Skeletal muscle satellite cell (primary cell): ENCODE measurements around the gene ZC3H13.

ENCODE experiments used
- H3K27me3 ChIP-seq: 2 replicates; pipeline ENCODE4 v1.7.0; 2013; ENCODE audit warnings: low read length; ENCODE audit not compliant: control insufficient read depth, insufficient read depth
- H3K36me3 ChIP-seq: 2 replicates; pipeline ENCODE4 v1.7.0; 2013; ENCODE audit warnings: mild to moderate bottlenecking, control low read depth, low read length; ENCODE audit not compliant: insufficient read depth
- H3K4me1 ChIP-seq: 2 replicates; pipeline ENCODE4 v1.7.0; 2013; ENCODE audit warnings: low read length; ENCODE audit not compliant: control insufficient read depth, insufficient read depth
- H3K4me2 ChIP-seq: 2 replicates; pipeline ENCODE4 v1.7.0; 2013; ENCODE audit warnings: mild to moderate bottlenecking, low read length
- H3K4me3 ChIP-seq: 2 replicates; pipeline ENCODE4 v1.7.0; 2013; ENCODE audit warnings: low read length
- H3K9ac ChIP-seq: 2 replicates; pipeline ENCODE4 v1.7.0; 2013; ENCODE audit warnings: mild to moderate bottlenecking, low read depth, low read length, moderate library complexity
- H3K9me3 ChIP-seq: replicated peaks from 2 replicates; pipeline ENCODE4 v1.7.0; 2013; ENCODE audit warnings: mild to moderate bottlenecking, control low read depth, low read length

Gene ZC3H13

GRCh38 chr13:45951166-45951565, 101.4 kb downstream of the ZC3H13 start:
- no peaks in the 10 kb centered on the region for H3K9me3 ChIP-seq
- no peaks in the 10 kb centered on the region for H3K27me3 ChIP-seq
- peaks cover 5% of the 10 kb centered on the region for H3K36me3 ChIP-seq
- H3K4me3 ChIP-seq: no peak overlapping the region
- no peak overlapping the region for H3K9ac ChIP-seq
- H3K4me1 ChIP-seq: no peaks in the 10 kb centered on the region
- no peak overlapping the region for H3K4me2 ChIP-seq

- no peaks in the 10 kb centered on the region for H3K9me3 ChIP-seq
- no peaks in the 10 kb centered on the region for H3K4me1 ChIP-seq
- no peak overlapping the region for H3K4me2 ChIP-seq
- H3K9ac ChIP-seq: no peak overlapping the region
- H3K27me3 ChIP-seq: no peaks in the 10 kb centered on the region
- no peaks in the 10 kb centered on the region for H3K36me3 ChIP-seq
- no peak overlapping the region for H3K4me3 ChIP-seq
Observed at GRCh38 chr13:45950386-45951000, 102.1 kb downstream of the ZC3H13 start.

- H3K27me3 ChIP-seq: peaks cover 4% of the 10 kb centered on the region
- no peak overlapping the region for H3K4me3 ChIP-seq
- no peak overlapping the region for H3K4me2 ChIP-seq
- H3K9me3 ChIP-seq: no peaks in the 10 kb centered on the region
- no peaks in the 10 kb centered on the region for H3K36me3 ChIP-seq
- no peaks in the 10 kb centered on the region for H3K4me1 ChIP-seq
- H3K9ac ChIP-seq: no peak overlapping the region
Observed at GRCh38 chr13:45949161-45949560, 103.4 kb downstream of the ZC3H13 start.

GRCh38 chr13:45943965-45944364, 108.6 kb downstream of the ZC3H13 start:
- Histone ChIP-seq H3K4me2 (no peak overlapping the region), H3K27me3 (peaks cover 28% of the 10 kb centered on the region), H3K4me1 (no peaks in the 10 kb centered on the region), H3K9me3 (no peaks in the 10 kb centered on the region), H3K9ac (no peak overlapping the region), H3K4me3 (no peak overlapping the region), H3K36me3 (no peaks in the 10 kb centered on the region)

- no peak overlapping the region for H3K4me3 ChIP-seq
- H3K27me3 ChIP-seq: peaks cover 28% of the 10 kb centered on the region
- no peaks in the 10 kb centered on the region for H3K4me1 ChIP-seq
- no peak overlapping the region for H3K9ac ChIP-seq
- no peaks in the 10 kb centered on the region for H3K36me3 ChIP-seq
- H3K4me2 ChIP-seq: no peak overlapping the region
- H3K9me3 ChIP-seq: no peaks in the 10 kb centered on the region
Observed at GRCh38 chr13:45943120-45943519, 109.4 kb downstream of the ZC3H13 start.

- no peak overlapping the region for H3K9ac ChIP-seq
- H3K27me3 ChIP-seq: peaks cover 42% of the 10 kb centered on the region
- no peak overlapping the region for H3K4me2 ChIP-seq
- H3K4me1 ChIP-seq: no peaks in the 10 kb centered on the region
- H3K9me3 ChIP-seq: no peaks in the 10 kb centered on the region
- no peak overlapping the region for H3K4me3 ChIP-seq
- H3K36me3 ChIP-seq: no peaks in the 10 kb centered on the region
Observed at GRCh38 chr13:45941261-45941660, 111.3 kb downstream of the ZC3H13 start.

GRCh38 chr13:45940061-45940460, 112.5 kb downstream of the ZC3H13 start:
- Histone ChIP-seq H3K36me3 (no peaks in the 10 kb centered on the region), H3K4me1 (no peaks in the 10 kb centered on the region), H3K9ac (no peak overlapping the region), H3K27me3 (peaks cover 54% of the 10 kb centered on the region), H3K4me3 (no peak overlapping the region), H3K4me2 (no peak overlapping the region), H3K9me3 (no peaks in the 10 kb centered on the region)

- H3K9ac ChIP-seq: no peak overlapping the region
- no peaks in the 10 kb centered on the region for H3K36me3 ChIP-seq
- no peak overlapping the region for H3K4me3 ChIP-seq
- H3K4me2 ChIP-seq: no peak overlapping the region
- H3K4me1 ChIP-seq: no peaks in the 10 kb centered on the region
- no peaks in the 10 kb centered on the region for H3K9me3 ChIP-seq
- peaks cover 66% of the 10 kb centered on the region for H3K27me3 ChIP-seq
Observed at GRCh38 chr13:45936621-45937020, 115.9 kb downstream of the ZC3H13 start.

- H3K36me3 ChIP-seq: no peaks in the 10 kb centered on the region
- H3K4me1 ChIP-seq: no peaks in the 10 kb centered on the region
- no peak overlapping the region for H3K4me3 ChIP-seq
- H3K27me3 ChIP-seq: peaks cover 62% of the 10 kb centered on the region
- no peak overlapping the region for H3K9ac ChIP-seq
- H3K9me3 ChIP-seq: no peaks in the 10 kb centered on the region
- H3K4me2 ChIP-seq: no peak overlapping the region
Observed at GRCh38 chr13:45934283-45934682, 118.3 kb downstream of the ZC3H13 start.

GRCh38 chr13:45933203-45933908, 119.2 kb downstream of the ZC3H13 start:
- Histone ChIP-seq H3K27me3 (peaks cover 62% of the 10 kb centered on the region), H3K9ac (no peak overlapping the region), H3K4me3 (no peak overlapping the region), H3K9me3 (no peaks in the 10 kb centered on the region), H3K4me1 (no peaks in the 10 kb centered on the region), H3K4me2 (no peak overlapping the region), H3K36me3 (no peaks in the 10 kb centered on the region)

- H3K9ac ChIP-seq: no peak overlapping the region
- H3K36me3 ChIP-seq: no peaks in the 10 kb centered on the region
- peaks cover 66% of the 10 kb centered on the region for H3K27me3 ChIP-seq
- no peaks in the 10 kb centered on the region for H3K9me3 ChIP-seq
- H3K4me1 ChIP-seq: no peaks in the 10 kb centered on the region
- no peak overlapping the region for H3K4me3 ChIP-seq
- H3K4me2 ChIP-seq: no peak overlapping the region
Observed at GRCh38 chr13:45932676-45933075, 119.9 kb downstream of the ZC3H13 start.

GRCh38 chr13:45932172-45932571, 120.4 kb downstream of the ZC3H13 start:
- no peaks in the 10 kb centered on the region for H3K4me1 ChIP-seq
- peaks cover 64% of the 10 kb centered on the region for H3K27me3 ChIP-seq
- no peaks in the 10 kb centered on the region for H3K36me3 ChIP-seq
- H3K4me2 ChIP-seq: no peak overlapping the region
- no peak overlapping the region for H3K4me3 ChIP-seq
- no peak overlapping the region for H3K9ac ChIP-seq
- no peaks in the 10 kb centered on the region for H3K9me3 ChIP-seq
